ENCODE data around the gene DLD.

Gene DLD

DNA sequence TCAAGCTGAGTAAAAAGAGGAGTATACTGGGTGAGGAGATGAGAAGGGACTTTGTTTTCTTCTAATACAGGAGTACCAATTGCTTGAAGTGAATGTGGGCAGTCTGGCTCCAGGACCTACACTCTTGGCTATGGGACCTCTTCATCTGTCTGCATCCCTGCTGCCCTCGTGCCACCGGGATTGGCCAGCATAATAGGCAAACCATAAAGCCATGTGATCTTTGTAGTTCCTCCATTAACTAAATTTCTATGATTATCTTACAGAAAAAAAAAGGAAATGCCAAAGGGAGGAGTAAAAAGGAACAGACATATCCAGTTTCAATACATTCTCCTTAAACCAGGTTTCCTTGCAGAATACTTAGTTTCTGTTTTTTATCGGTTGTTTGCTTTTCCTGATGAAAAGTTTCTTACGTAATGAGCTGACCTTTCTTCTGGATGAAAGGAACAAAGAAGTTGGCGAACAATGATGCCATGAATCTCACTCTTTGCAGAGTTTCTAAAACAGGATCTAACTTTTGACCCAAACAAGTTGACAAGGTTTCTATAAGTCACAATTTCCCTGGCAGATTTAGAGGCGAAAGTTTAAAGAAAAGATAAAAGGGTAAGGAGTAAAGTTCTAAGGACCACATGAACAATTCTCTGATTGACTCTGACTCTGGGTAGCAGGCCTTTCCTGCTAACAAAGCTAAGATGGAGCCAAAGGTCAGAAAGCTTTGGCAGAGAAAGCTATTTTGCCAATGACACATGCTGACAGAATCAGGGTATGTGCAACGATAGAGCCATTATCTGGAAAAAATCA is 57.9 kb downstream of the DLD start:
- peak; percentile 49 for ATAC-seq
- TF ChIP-seq CSDC2 (CRISPR knock-in tag; IDR thresholded peaks at IDR 0.05) (peak; percentile 79; the same call in 1 of the 2 replicates), BACH2 (CRISPR knock-in tag; IDR thresholded peaks at IDR 0.05; ENCODE audit: borderline replicate concordance) (no peak), RARB (CRISPR knock-in tag; IDR thresholded peaks at IDR 0.05) (0 out of 2 replicates have a peak, but pooled peaks have one; percentile 17), SNAI2 (CRISPR knock-in tag; IDR thresholded peaks at IDR 0.05) (0 out of 2 replicates have a peak, but pooled peaks have one; percentile 32), ZNF70 (CRISPR knock-in tag; IDR thresholded peaks at IDR 0.05) (no peak; the same call in 1 of the 2 replicates), GLIS3 (CRISPR knock-in tag; IDR thresholded peaks at IDR 0.05) (peak; percentile 25; the same call in 1 of the 2 replicates), TOX (CRISPR knock-in tag; IDR thresholded peaks at IDR 0.05; ENCODE audit: borderline replicate concordance) (peak; percentile 67), ARNTL (CRISPR knock-in tag; IDR thresholded peaks at IDR 0.05; ENCODE audit: borderline replicate concordance, low read depth) (no peak), ZNF8 (CRISPR knock-in tag; IDR thresholded peaks at IDR 0.05) (no peak), ZFP30 (CRISPR knock-in tag; IDR thresholded peaks at IDR 0.05) (no peak), OSR1 (CRISPR knock-in tag; IDR thresholded peaks at IDR 0.05) (0 out of 2 replicates have a peak, but pooled peaks have one; percentile 24), TCF4 (CRISPR knock-in tag; IDR thresholded peaks at IDR 0.05; ENCODE audit: borderline replicate concordance) (no peak), ZC3H10 (CRISPR knock-in tag; IDR thresholded peaks at IDR 0.05) (peak; percentile 5; the same call in 1 of the 2 replicates), ESRRG (CRISPR knock-in tag; IDR thresholded peaks at IDR 0.05) (no peak), ZFP3 (CRISPR knock-in tag; IDR thresholded peaks at IDR 0.05) (peak; percentile 61; the same call in 1 of the 2 replicates), PPARA (CRISPR knock-in tag; IDR thresholded peaks at IDR 0.05; ENCODE audit: borderline replicate concordance) (no peak), ISL1 (CRISPR knock-in tag; IDR thresholded peaks at IDR 0.05) (no peak; the same call in 1 of the 2 replicates), ZNF565 (CRISPR knock-in tag; conservative IDR thresholded peaks at IDR 0.05; ENCODE audit: low read depth) (no peak)
- TF ChIP-seq, protein P1, sequence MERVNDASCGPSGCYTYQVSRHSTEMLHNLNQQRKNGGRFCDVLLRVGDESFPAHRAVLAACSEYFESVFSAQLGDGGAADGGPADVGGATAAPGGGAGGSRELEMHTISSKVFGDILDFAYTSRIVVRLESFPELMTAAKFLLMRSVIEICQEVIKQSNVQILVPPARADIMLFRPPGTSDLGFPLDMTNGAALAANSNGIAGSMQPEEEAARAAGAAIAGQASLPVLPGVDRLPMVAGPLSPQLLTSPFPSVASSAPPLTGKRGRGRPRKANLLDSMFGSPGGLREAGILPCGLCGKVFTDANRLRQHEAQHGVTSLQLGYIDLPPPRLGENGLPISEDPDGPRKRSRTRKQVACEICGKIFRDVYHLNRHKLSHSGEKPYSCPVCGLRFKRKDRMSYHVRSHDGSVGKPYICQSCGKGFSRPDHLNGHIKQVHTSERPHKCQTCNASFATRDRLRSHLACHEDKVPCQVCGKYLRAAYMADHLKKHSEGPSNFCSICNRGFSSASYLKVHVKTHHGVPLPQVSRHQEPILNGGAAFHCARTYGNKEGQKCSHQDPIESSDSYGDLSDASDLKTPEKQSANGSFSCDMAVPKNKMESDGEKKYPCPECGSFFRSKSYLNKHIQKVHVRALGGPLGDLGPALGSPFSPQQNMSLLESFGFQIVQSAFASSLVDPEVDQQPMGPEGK (CRISPR knock-in tag; IDR thresholded peaks at IDR 0.05; ENCODE audit: borderline replicate concordance) = 0 out of 2 replicates have a peak, but pooled peaks have one; percentile 68
- TF ChIP-seq, protein P2, sequence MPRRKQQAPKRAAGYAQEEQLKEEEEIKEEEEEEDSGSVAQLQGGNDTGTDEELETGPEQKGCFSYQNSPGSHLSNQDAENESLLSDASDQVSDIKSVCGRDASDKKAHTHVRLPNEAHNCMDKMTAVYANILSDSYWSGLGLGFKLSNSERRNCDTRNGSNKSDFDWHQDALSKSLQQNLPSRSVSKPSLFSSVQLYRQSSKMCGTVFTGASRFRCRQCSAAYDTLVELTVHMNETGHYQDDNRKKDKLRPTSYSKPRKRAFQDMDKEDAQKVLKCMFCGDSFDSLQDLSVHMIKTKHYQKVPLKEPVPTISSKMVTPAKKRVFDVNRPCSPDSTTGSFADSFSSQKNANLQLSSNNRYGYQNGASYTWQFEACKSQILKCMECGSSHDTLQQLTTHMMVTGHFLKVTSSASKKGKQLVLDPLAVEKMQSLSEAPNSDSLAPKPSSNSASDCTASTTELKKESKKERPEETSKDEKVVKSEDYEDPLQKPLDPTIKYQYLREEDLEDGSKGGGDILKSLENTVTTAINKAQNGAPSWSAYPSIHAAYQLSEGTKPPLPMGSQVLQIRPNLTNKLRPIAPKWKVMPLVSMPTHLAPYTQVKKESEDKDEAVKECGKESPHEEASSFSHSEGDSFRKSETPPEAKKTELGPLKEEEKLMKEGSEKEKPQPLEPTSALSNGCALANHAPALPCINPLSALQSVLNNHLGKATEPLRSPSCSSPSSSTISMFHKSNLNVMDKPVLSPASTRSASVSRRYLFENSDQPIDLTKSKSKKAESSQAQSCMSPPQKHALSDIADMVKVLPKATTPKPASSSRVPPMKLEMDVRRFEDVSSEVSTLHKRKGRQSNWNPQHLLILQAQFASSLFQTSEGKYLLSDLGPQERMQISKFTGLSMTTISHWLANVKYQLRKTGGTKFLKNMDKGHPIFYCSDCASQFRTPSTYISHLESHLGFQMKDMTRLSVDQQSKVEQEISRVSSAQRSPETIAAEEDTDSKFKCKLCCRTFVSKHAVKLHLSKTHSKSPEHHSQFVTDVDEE (CRISPR knock-in tag; IDR thresholded peaks at IDR 0.05) = 0 out of 2 replicates have a peak, but pooled peaks have one; percentile 20
- TF ChIP-seq, protein P3, sequence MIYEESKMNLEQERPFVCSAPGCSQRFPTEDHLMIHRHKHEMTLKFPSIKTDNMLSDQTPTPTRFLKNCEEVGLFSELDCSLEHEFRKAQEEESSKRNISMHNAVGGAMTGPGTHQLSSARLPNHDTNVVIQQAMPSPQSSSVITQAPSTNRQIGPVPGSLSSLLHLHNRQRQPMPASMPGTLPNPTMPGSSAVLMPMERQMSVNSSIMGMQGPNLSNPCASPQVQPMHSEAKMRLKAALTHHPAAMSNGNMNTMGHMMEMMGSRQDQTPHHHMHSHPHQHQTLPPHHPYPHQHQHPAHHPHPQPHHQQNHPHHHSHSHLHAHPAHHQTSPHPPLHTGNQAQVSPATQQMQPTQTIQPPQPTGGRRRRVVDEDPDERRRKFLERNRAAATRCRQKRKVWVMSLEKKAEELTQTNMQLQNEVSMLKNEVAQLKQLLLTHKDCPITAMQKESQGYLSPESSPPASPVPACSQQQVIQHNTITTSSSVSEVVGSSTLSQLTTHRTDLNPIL (CRISPR knock-in tag; IDR thresholded peaks at IDR 0.05; ENCODE audit: low read depth) = no peak
- TF ChIP-seq, protein P4, sequence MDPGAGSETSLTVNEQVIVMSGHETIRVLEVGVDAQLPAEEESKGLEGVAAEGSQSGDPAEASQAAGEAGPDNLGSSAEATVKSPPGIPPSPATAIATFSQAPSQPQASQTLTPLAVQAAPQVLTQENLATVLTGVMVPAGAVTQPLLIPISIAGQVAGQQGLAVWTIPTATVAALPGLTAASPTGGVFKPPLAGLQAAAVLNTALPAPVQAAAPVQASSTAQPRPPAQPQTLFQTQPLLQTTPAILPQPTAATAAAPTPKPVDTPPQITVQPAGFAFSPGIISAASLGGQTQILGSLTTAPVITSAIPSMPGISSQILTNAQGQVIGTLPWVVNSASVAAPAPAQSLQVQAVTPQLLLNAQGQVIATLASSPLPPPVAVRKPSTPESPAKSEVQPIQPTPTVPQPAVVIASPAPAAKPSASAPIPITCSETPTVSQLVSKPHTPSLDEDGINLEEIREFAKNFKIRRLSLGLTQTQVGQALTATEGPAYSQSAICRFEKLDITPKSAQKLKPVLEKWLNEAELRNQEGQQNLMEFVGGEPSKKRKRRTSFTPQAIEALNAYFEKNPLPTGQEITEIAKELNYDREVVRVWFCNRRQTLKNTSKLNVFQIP (CRISPR knock-in tag; IDR thresholded peaks at IDR 0.05; ENCODE audit: borderline replicate concordance, low read depth) = no peak
- TF ChIP-seq, protein P5, sequence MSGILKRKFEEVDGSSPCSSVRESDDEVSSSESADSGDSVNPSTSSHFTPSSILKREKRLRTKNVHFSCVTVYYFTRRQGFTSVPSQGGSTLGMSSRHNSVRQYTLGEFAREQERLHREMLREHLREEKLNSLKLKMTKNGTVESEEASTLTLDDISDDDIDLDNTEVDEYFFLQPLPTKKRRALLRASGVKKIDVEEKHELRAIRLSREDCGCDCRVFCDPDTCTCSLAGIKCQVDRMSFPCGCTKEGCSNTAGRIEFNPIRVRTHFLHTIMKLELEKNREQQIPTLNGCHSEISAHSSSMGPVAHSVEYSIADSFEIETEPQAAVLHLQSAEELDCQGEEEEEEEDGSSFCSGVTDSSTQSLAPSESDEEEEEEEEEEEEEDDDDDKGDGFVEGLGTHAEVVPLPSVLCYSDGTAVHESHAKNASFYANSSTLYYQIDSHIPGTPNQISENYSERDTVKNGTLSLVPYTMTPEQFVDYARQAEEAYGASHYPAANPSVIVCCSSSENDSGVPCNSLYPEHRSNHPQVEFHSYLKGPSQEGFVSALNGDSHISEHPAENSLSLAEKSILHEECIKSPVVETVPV (CRISPR knock-in tag; IDR thresholded peaks at IDR 0.05) = no peak
